HG03103 (cell line): ENCODE data around the gene IMMP2L.

Experiments
- ATAC-seq: cut with Tn5 transposase; IDR thresholded peaks from one replicate; pipeline ENCODE4 v1.9.1; 2021; ENCODE audit warnings: low read depth; ENCODE audit not compliant: unreplicated experiment

The IMMP2L gene

GRCh38 chr7:111560773-111561653 lies 1.3 kb downstream of the IMMP2L start:
- no peak for ATAC-seq

- ATAC-seq, result peak; percentile 45
These were observed 3.3 kb downstream of the IMMP2L start for GRCh38 chr7:111558991-111559390.

- no peak for ATAC-seq
These were observed 5.3 kb downstream of the IMMP2L start for GRCh38 chr7:111556977-111557376.

GRCh38 chr7:111554086-111554485 lies 8.2 kb downstream of the IMMP2L start:
- no peak for ATAC-seq

- no peak for ATAC-seq
These were observed 21.2 kb downstream of the IMMP2L start for GRCh38 chr7:111541067-111541466.

- no peak for ATAC-seq
These were observed 22.0 kb downstream of the IMMP2L start for GRCh38 chr7:111540199-111540815.

- no peak for ATAC-seq
These were observed 25.2 kb downstream of the IMMP2L start for GRCh38 chr7:111537134-111537533.

GRCh38 chr7:111535142-111535870 lies 27.0 kb downstream of the IMMP2L start:
- ATAC-seq, result no peak

GRCh38 chr7:111532625-111533024 lies 29.7 kb downstream of the IMMP2L start:
- no peak for ATAC-seq

- ATAC-seq, result no peak
These were observed 30.3 kb downstream of the IMMP2L start for GRCh38 chr7:111531993-111532392.

- ATAC-seq, result no peak
These were observed 32.0 kb downstream of the IMMP2L start for GRCh38 chr7:111530356-111530668.

- ATAC-seq, result no peak
These were observed 32.6 kb downstream of the IMMP2L start for GRCh38 chr7:111529507-111530355.

- peak; percentile 53 for ATAC-seq
These were observed 34.0 kb downstream of the IMMP2L start for GRCh38 chr7:111528331-111528730.

GRCh38 chr7:111527545-111527944 lies 34.7 kb downstream of the IMMP2L start:
- ATAC-seq, result peak; percentile 83

GRCh38 chr7:111525100-111525499 lies 37.2 kb downstream of the IMMP2L start:
- no peak for ATAC-seq

- ATAC-seq, result no peak
These were observed 40.6 kb downstream of the IMMP2L start for GRCh38 chr7:111521660-111522059.

GRCh38 chr7:111518264-111518663 lies 44.0 kb downstream of the IMMP2L start:
- no peak for ATAC-seq

- no peak for ATAC-seq
These were observed 44.7 kb downstream of the IMMP2L start for GRCh38 chr7:111517549-111517951.

- ATAC-seq, result no peak
These were observed 45.7 kb downstream of the IMMP2L start for GRCh38 chr7:111516612-111517011.

GRCh38 chr7:111513566-111513965 lies 48.7 kb downstream of the IMMP2L start:
- ATAC-seq, result no peak

- ATAC-seq, result no peak
These were observed 50.4 kb downstream of the IMMP2L start for GRCh38 chr7:111511845-111512244.
